Neuronal stem cell (in vitro differentiated cells): ENCODE data around the gene ARL13A.

Experiments
- DNase-seq: peaks from one replicate; pipeline ENCODE4 v3.0.0-alpha.2; 2013; ENCODE audit warnings: low spot score
- H2AFZ ChIP-seq: one replicate; pipeline ENCODE4 v1.6.1; 2013; ENCODE audit warnings: mild to moderate bottlenecking, low read length, inconsistent platforms
- H2AK5ac ChIP-seq: 2 replicates; pipeline ENCODE4 v1.6.1; 2013; ENCODE audit warnings: low read depth, mild to moderate bottlenecking, inconsistent platforms, low read length, moderate library complexity, mixed read lengths
- H2BK120ac ChIP-seq: 2 replicates; pipeline ENCODE4 v1.6.1; 2013; ENCODE audit warnings: low read depth, mild to moderate bottlenecking, inconsistent platforms, low read length, moderate library complexity, mixed read lengths
- H2BK12ac ChIP-seq: one replicate; pipeline ENCODE4 v1.6.1; 2013; ENCODE audit warnings: low read length, inconsistent platforms
- H2BK15ac ChIP-seq: 2 replicates; pipeline ENCODE4 v1.6.1; 2013; ENCODE audit warnings: mild to moderate bottlenecking, low read length, inconsistent platforms, mixed read lengths
- H2BK5ac ChIP-seq: one replicate; pipeline ENCODE4 v1.6.1; 2013; ENCODE audit warnings: inconsistent platforms, mild to moderate bottlenecking, low read length, moderate library complexity
- H3K14ac ChIP-seq: one replicate; pipeline ENCODE4 v1.6.1; 2013; ENCODE audit warnings: low read length, inconsistent platforms
- H3K18ac ChIP-seq: 2 replicates; pipeline ENCODE4 v1.6.1; 2013; ENCODE audit warnings: low read length, inconsistent platforms
- H3K23ac ChIP-seq: 2 replicates; pipeline ENCODE4 v1.6.1; 2013; ENCODE audit warnings: low read depth, mild to moderate bottlenecking, mixed read lengths, low read length, inconsistent platforms; ENCODE audit not compliant: poor library complexity
- H3K27ac ChIP-seq: replicated peaks from 3 replicates; pipeline ENCODE4 v1.5.1; 2013; ENCODE audit warnings: low read length, inconsistent platforms
- H3K27me3 ChIP-seq, 3 experiments: 2 replicates each; pipeline ENCODE4 v1.6.1; 2013; ENCODE audit warnings: low read length in 3 of 3, mild to moderate bottlenecking in 2 of 3, inconsistent platforms in 1 of 3, low read depth in 1 of 3, mixed read lengths in 1 of 3, moderate library complexity in 1 of 3; ENCODE audit not compliant: control insufficient read depth in 3 of 3, insufficient read depth in 3 of 3
- H3K36me3 ChIP-seq, 2 donors: replicated peaks in 1 of 2; 2 replicates each; pipeline ENCODE4 v1.6.1; 2013; ENCODE audit warnings: low read length in 2 of 2; ENCODE audit not compliant: control insufficient read depth in 2 of 2, insufficient read depth in 2 of 2
- H3K4ac ChIP-seq: 2 replicates; pipeline ENCODE4 v1.6.1; 2013; ENCODE audit warnings: inconsistent platforms, mild to moderate bottlenecking, low read length, moderate library complexity
- H3K4me1 ChIP-seq, 2 donors: 1 replicate in 1 of 2; 2 replicates in 1 of 2; pipeline ENCODE4 v1.6.1; 2013; ENCODE audit warnings: low read length in 2 of 2, low read depth in 1 of 2; ENCODE audit not compliant: control insufficient read depth in 2 of 2, insufficient read depth in 1 of 2
- H3K4me2 ChIP-seq: one replicate; pipeline ENCODE4 v1.6.1; 2013; ENCODE audit warnings: mild to moderate bottlenecking, low read length, inconsistent platforms; ENCODE audit not compliant: insufficient read depth, poor library complexity, severe bottlenecking
- H3K4me3 ChIP-seq, 2 donors: 2 replicates each; pipeline ENCODE4 v1.5.1; 2013; ENCODE audit warnings: low read length in 2 of 2, mild to moderate bottlenecking in 2 of 2, inconsistent platforms in 1 of 2, moderate library complexity in 1 of 2
- H3K79me1 ChIP-seq: one replicate; pipeline ENCODE4 v1.6.1; 2013; ENCODE audit warnings: low read depth, mild to moderate bottlenecking, inconsistent platforms, low read length, moderate library complexity
- H3K9ac ChIP-seq: one replicate; pipeline ENCODE4 v1.6.1; 2013; ENCODE audit warnings: mild to moderate bottlenecking, low read depth, low read length, inconsistent platforms; ENCODE audit not compliant: poor library complexity
- H3K9me3 ChIP-seq, 2 donors: replicated peaks in 1 of 2; 2 replicates each; pipeline versions ENCODE3 to v1.6.1; 2013; ENCODE audit warnings: low read length in 2 of 2, mild to moderate bottlenecking in 2 of 2, inconsistent platforms in 1 of 2, low read depth in 1 of 2, mixed read lengths in 1 of 2, moderate library complexity in 1 of 2; ENCODE audit not compliant: control insufficient read depth in 2 of 2, insufficient read depth in 1 of 2
- H4K8ac ChIP-seq: one replicate; pipeline ENCODE4 v1.6.1; 2013; ENCODE audit warnings: low read depth, mild to moderate bottlenecking, inconsistent platforms, low read length, moderate library complexity
- H4K91ac ChIP-seq: one replicate; pipeline ENCODE4 v1.6.1; 2013; ENCODE audit warnings: low read length, low read depth, mild to moderate bottlenecking, inconsistent platforms; ENCODE audit not compliant: poor library complexity
- WGBS, 2 donors: extraction: QIAGEN DNeasy Blood & Tissue Kit; methylation state at CpG; one replicate each; pipeline ENCODE4 v1.1.7; 2013; ENCODE audit warnings: missing lambda C conversion rate in 2 of 2, mixed read lengths in 1 of 2; ENCODE audit not compliant: insufficient read length in 2 of 2, insufficient replicate concordance in 1 of 2; ENCODE audit errors: extremely low coverage in 2 of 2; 5-methylcytosine and 5-hydroxymethylcytosine counted together

The ARL13A gene

GRCh38 chrX:101025126-101025525 is 55.6 kb downstream of the ARL13A start:
- Histone ChIP-seq H3K4me2 (no peak overlapping the region), H3K79me1 (no peaks in the 10 kb centered on the region), H4K91ac (no peak overlapping the region), H3K9me3 (no peaks in the 10 kb centered on the region), H3K4me1 (no peaks in the 10 kb centered on the region), H3K36me3 (peaks cover 0 to 21% of the 10 kb centered on the region in 2 donors), H2BK15ac (no peak overlapping the region), H3K14ac (no peak overlapping the region), H2BK5ac (no peak overlapping the region), H2BK120ac (no peak overlapping the region), H3K27ac (no peak overlapping the region), H4K8ac (no peak overlapping the region), H2AFZ (no peak overlapping the region), H3K18ac (no peak overlapping the region), H3K23ac (no peak overlapping the region), H3K4me3 (no peak overlapping the region), H2BK12ac (no peak overlapping the region), H3K4ac (no peak overlapping the region), H3K27me3 (no peaks in the 10 kb centered on the region), H3K9ac (no peak overlapping the region), H2AK5ac (no peak overlapping the region)
- no peak for DNase-seq

DNA sequence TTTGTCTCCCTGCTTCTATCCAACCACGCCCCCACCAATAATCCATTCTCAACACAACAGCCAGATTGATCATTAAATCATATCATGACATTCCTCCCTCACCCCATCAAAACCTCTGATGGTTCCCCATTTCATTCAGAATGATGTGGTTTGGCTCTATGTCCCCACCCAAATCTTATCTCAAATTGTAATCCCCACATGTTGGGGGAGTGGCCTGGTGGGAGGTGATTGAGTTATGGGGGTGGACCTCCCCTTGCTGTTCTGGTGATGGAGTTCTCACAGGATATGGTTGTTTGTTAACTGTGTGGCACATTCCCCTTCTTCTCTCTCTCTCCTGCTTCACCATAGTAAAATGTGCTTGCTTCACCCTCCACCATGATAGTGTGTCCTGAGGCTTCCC is 59.1 kb downstream of the ARL13A start:
- Histone ChIP-seq H4K91ac (no peak overlapping the region), H3K79me1 (no peaks in the 10 kb centered on the region), H3K4me3 (no peak overlapping the region), H2AK5ac (no peak overlapping the region), H2BK12ac (no peak overlapping the region), H3K4me2 (no peak overlapping the region), H2BK5ac (no peak overlapping the region), H3K4me1 (no peaks in the 10 kb centered on the region), H3K9ac (no peak overlapping the region), H3K23ac (no peak overlapping the region), H3K36me3 (peaks cover 0 to 9% of the 10 kb centered on the region in 2 donors), H3K14ac (no peak overlapping the region), H4K8ac (no peak overlapping the region), H2BK15ac (no peak overlapping the region), H3K4ac (no peak overlapping the region), H2BK120ac (no peak overlapping the region), H2AFZ (no peak overlapping the region), H3K27ac (no peak overlapping the region), H3K9me3 (no peaks in the 10 kb centered on the region), H3K27me3 (no peaks in the 10 kb centered on the region), H3K18ac (no peak overlapping the region)
- DNase-seq, result no peak
- no CpG with 5 or more reads among the region's 1 CpG for WGBS, 2 donors

DNA sequence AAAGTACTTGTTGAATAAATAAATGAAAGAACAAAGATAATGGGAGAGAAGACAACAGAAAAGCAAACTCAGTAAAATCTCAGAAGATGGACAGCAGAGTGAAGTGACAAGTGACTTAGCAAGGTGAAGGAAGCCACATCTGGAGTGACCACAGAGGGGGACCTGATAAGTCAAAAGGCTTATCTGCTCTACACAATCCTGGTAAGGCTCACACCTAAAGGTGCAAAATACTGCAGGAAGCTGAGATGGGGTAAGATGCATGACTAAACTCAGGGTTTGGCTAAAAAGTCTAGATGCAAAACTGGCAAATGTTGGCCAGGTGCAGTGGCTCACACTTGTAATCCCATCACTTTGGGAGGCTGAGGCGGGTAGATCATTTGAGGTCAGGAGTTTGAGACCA is 60.2 kb downstream of the ARL13A start:
- Histone ChIP-seq H3K14ac (no peak overlapping the region), H4K91ac (no peak overlapping the region), H3K9ac (no peak overlapping the region), H3K36me3 (peaks cover 0 to 9% of the 10 kb centered on the region in 2 donors), H3K18ac (no peak overlapping the region), H3K4me3 (no peak overlapping the region), H3K9me3 (no peaks in the 10 kb centered on the region), H3K4me1 (no peaks in the 10 kb centered on the region), H3K4ac (no peak overlapping the region), H4K8ac (no peak overlapping the region), H2BK120ac (no peak overlapping the region), H2BK5ac (no peak overlapping the region), H3K79me1 (no peaks in the 10 kb centered on the region), H2BK12ac (no peak overlapping the region), H3K23ac (no peak overlapping the region), H2AFZ (no peak overlapping the region), H3K27ac (no peak overlapping the region), H2AK5ac (no peak overlapping the region), H3K27me3 (no peaks in the 10 kb centered on the region), H3K4me2 (no peak overlapping the region), H2BK15ac (no peak overlapping the region)
- no peak for DNase-seq
- WGBS, 2 donors, result no CpG with 5 or more reads among the region's 1 CpG

GRCh38 chrX:101037231-101037630 is 67.7 kb downstream of the ARL13A start:
- Histone ChIP-seq H2BK12ac (no peak overlapping the region), H2AK5ac (no peak overlapping the region), H2BK5ac (no peak overlapping the region), H4K8ac (no peak overlapping the region), H3K4ac (no peak overlapping the region), H3K4me2 (no peak overlapping the region), H3K4me1 (no peaks in the 10 kb centered on the region), H3K79me1 (no peaks in the 10 kb centered on the region), H2BK120ac (no peak overlapping the region), H2AFZ (no peak overlapping the region), H3K27me3 (no peaks in the 10 kb centered on the region), H3K18ac (no peak overlapping the region), H3K9me3 (no peaks in the 10 kb centered on the region), H2BK15ac (no peak overlapping the region), H3K36me3 (peaks cover 2 to 28% of the 10 kb centered on the region in 2 donors), H3K23ac (no peak overlapping the region), H3K27ac (no peak overlapping the region), H3K9ac (no peak overlapping the region), H3K14ac (no peak overlapping the region), H4K91ac (no peak overlapping the region), H3K4me3 (no peak overlapping the region)
- DNase-seq, result no peak
